A673 (cell line): ENCODE data around the gene GPR158.

Experiments used
- CTCF ChIP-seq: fragments of 300-800, 200-600 bp; sonication (generic); conservative IDR thresholded peaks from 2 replicates; pipeline ENCODE4 v1.5.1; 2017; ENCODE audit warnings: low read depth, mild to moderate bottlenecking, antibody characterized with exemption, low read length, moderate library complexity, mixed read lengths
- EZH2 ChIP-seq: fragments of 200-600 bp; sonication (generic); IDR thresholded peaks from 2 replicates; pipeline ENCODE4 v1.6.1; 2017; ENCODE audit warnings: borderline replicate concordance, low read depth, mild to moderate bottlenecking, mixed read lengths, antibody characterized with exemption, low read length; ENCODE audit not compliant: poor library complexity, severe bottlenecking

GRCh38 chr10:25169740-25170139 is 5.1 kb upstream of the GPR158 start:
- no peak for TF ChIP-seq CTCF
- no peak for TF ChIP-seq EZH2
